GM12874 (cell line): ENCODE results near the gene RER1.

Experiments used
- CTCF ChIP-seq: IDR thresholded peaks from 2 replicates; pipeline ENCODE4 v1.5.1; 2011; ENCODE audit warnings: low read depth, mild to moderate bottlenecking, control low read depth, low read length, moderate library complexity; ENCODE audit not compliant: insufficient read depth

The RER1 gene

GRCh38 chr1:2431103-2431502 is 39.5 kb downstream of the RER1 start:
- TF ChIP-seq CTCF, result no peak

GRCh38 chr1:2431518-2431917 is 39.9 kb downstream of the RER1 start:
- TF ChIP-seq CTCF, result no peak

- no peak for TF ChIP-seq CTCF
Observed at GRCh38 chr1:2432441-2432844, 40.8 kb downstream of the RER1 start.

GRCh38 chr1:2433196-2433595 is 41.6 kb downstream of the RER1 start:
- TF ChIP-seq CTCF, result no peak

- no peak for TF ChIP-seq CTCF
Observed at GRCh38 chr1:2433936-2434655, 42.5 kb downstream of the RER1 start.

GRCh38 chr1:2435091-2435490 is 43.5 kb downstream of the RER1 start:
- TF ChIP-seq CTCF, result no peak

- TF ChIP-seq CTCF, result no peak
Observed at GRCh38 chr1:2435746-2436355, 44.2 kb downstream of the RER1 start.
